HepG2 (cell line): ENCODE measurements around the gene ABCF1. TPM values are rescaled to one million over a fixed set of nuclear protein-coding genes. Genes with fewer than 3 reads are reported as not detected.
A peak's percentile ranks its signal among the peaks of the same experiment; 100 is the strongest.

Experiments
- ARID3A ChIP-seq: IDR thresholded peaks from 2 replicates; pipeline ENCODE4 v1.6.1; 2012; ENCODE audit warnings: low read depth, low read length, improper control_type of control experiment
- BCL6 ChIP-seq: IDR thresholded peaks from 2 replicates; pipeline ENCODE4 v1.6.1; 2016; ENCODE audit warnings: missing genetic modification reagents, missing compliant biosample characterization
- CENPT ChIP-seq: sonication (generic); formaldehyde crosslinking; IDR thresholded peaks from 2 replicates; pipeline ENCODE4 v1.8.0; 2022; ENCODE audit warnings: low read depth, mild to moderate bottlenecking, moderate library complexity, missing genetic modification reagents
- FOSL2 ChIP-seq: sonication (generic); formaldehyde crosslinking; IDR thresholded peaks from 2 replicates; pipeline ENCODE4 v1.4.0; 2020; ENCODE audit warnings: missing genetic modification reagents
- GABPA ChIP-seq, 2 experiments: IDR thresholded peaks; 2 replicates each; pipeline ENCODE4 v1.6.1; 2011 to 2016; ENCODE audit warnings: low read depth in 2 of 2, low read length in 1 of 2, missing biosample characterization in 1 of 2, missing genetic modification characterization in 1 of 2
- NCOA1 ChIP-seq: sonication (generic); formaldehyde crosslinking; IDR thresholded peaks from 2 replicates; pipeline ENCODE4 v1.9.0; 2021; ENCODE audit warnings: missing genetic modification reagents
- NFE2L1 ChIP-seq: sonication (generic); formaldehyde crosslinking; IDR thresholded peaks from 2 replicates; pipeline ENCODE4 v1.4.0; 2020; ENCODE audit warnings: missing genetic modification reagents, mild to moderate bottlenecking, borderline replicate concordance
- PRMT3 ChIP-seq: sonication (generic); formaldehyde crosslinking; IDR thresholded peaks from 2 replicates; pipeline ENCODE4 v1.8.1; 2022; ENCODE audit warnings: low read depth, mild to moderate bottlenecking, moderate library complexity, missing genetic modification reagents, borderline replicate concordance
- RBFOX2 ChIP-seq: fragments of 200-400 bp; formaldehyde crosslinking; IDR thresholded peaks from 2 replicates; pipeline ENCODE4 v1.6.1; 2017; ENCODE audit warnings: low read depth, mild to moderate bottlenecking, low read length
- SUZ12 ChIP-seq: fragments of 150-350 bp; IDR thresholded peaks from 2 replicates; pipeline ENCODE4 v1.6.1; 2014; ENCODE audit warnings: low read depth, low read length
- ZBTB46 ChIP-seq: sonication (generic); formaldehyde crosslinking; IDR thresholded peaks from 2 replicates; pipeline ENCODE4 v1.4.0; 2020; ENCODE audit warnings: mild to moderate bottlenecking, missing genetic modification reagents, borderline replicate concordance
- ZNF136 ChIP-seq: sonication (generic); formaldehyde crosslinking; IDR thresholded peaks from 2 replicates; pipeline ENCODE4 v1.8.1; 2022; ENCODE audit warnings: low read depth, mild to moderate bottlenecking, moderate library complexity, missing genetic modification reagents
- ZNF570 ChIP-seq: sonication (generic); formaldehyde crosslinking; IDR thresholded peaks from 2 replicates; pipeline ENCODE4 v1.4.0; 2020; ENCODE audit warnings: mild to moderate bottlenecking, missing genetic modification reagents, borderline replicate concordance
- ZNF816 ChIP-seq: sonication (generic); formaldehyde crosslinking; IDR thresholded peaks from 2 replicates; pipeline ENCODE4 v1.8.0; 2022; ENCODE audit warnings: missing genetic modification reagents, mild to moderate bottlenecking, borderline replicate concordance
- ZSCAN25 ChIP-seq: sonication (generic); formaldehyde crosslinking; IDR thresholded peaks from 2 replicates; pipeline ENCODE4 v1.8.0; 2022; ENCODE audit warnings: mild to moderate bottlenecking, missing genetic modification reagents
- polyA plus RNA-seq, 8 experiments: library from polyadenylated mRNA; depleted of rRNA in 3 of 8; stranded (reverse) in 7 of 8; unstranded in 1 of 8; fragments of >200 nt; fragmentation: Illumina TruSeq in 4 of 8; extraction: Trizol in 4 of 8; gene quantifications; 2 replicates each; pipeline versions ENCODE4 v1.2.1 to v1.2.3, GENCODE V29; 2011 to 2016; ENCODE audit warnings: low read depth in 4 of 8, missing spikeins in 1 of 8, mixed read lengths in 1 of 8; ENCODE audit not compliant: insufficient read depth in 1 of 8
- total RNA-seq, 5 experiments: library from RNA; depleted of rRNA; stranded (reverse); fragments of >200 nt; fragmentation: Illumina TruSeq; extraction: Trizol; gene quantifications; 2 replicates each; pipeline ENCODE4 v1.2.3, GENCODE V29; 2016; ENCODE audit warnings: low read depth in 1 of 5
- TF ChIP-seq, protein P1 (sequence below): sonication (generic); formaldehyde crosslinking; IDR thresholded peaks from one replicate; pipeline ENCODE4 v1.5.1; 2020; ENCODE audit warnings: mild to moderate bottlenecking, missing genetic modification reagents; ENCODE audit errors: not compliant biosample characterization

ABCF1 gene
- total and polyA plus RNA-seq, 2 of the 13 experiments (the other 11 are each of a cell fraction or from before 2014, with no cell fraction given) = 25.4 to 98.9 TPM

- TF ChIP-seq ZBTB46 (CRISPR knock-in tag) (no peak), SUZ12 (no peak), ZSCAN25 (no peak), ARID3A (peak; percentile 78), ZNF816 (CRISPR knock-in tag) (no peak), FOSL2 (no peak), GABPA (IDR thresholded peaks at IDR 0.05; ENCODE audit: low read depth, low read length) (no peak), GABPA (CRISPR knock-in tag; IDR thresholded peaks at IDR 0.05; ENCODE audit: low read depth) (no peak), NFE2L1 (no peak), BCL6 (CRISPR knock-in tag) (no peak), ZNF570 (no peak), ZNF136 (CRISPR knock-in tag) (no peak), PRMT3 (CRISPR knock-in tag) (no peak), RBFOX2 (no peak), CENPT (CRISPR knock-in tag) (no peak), NCOA1 (no peak)
- TF ChIP-seq, protein P1, sequence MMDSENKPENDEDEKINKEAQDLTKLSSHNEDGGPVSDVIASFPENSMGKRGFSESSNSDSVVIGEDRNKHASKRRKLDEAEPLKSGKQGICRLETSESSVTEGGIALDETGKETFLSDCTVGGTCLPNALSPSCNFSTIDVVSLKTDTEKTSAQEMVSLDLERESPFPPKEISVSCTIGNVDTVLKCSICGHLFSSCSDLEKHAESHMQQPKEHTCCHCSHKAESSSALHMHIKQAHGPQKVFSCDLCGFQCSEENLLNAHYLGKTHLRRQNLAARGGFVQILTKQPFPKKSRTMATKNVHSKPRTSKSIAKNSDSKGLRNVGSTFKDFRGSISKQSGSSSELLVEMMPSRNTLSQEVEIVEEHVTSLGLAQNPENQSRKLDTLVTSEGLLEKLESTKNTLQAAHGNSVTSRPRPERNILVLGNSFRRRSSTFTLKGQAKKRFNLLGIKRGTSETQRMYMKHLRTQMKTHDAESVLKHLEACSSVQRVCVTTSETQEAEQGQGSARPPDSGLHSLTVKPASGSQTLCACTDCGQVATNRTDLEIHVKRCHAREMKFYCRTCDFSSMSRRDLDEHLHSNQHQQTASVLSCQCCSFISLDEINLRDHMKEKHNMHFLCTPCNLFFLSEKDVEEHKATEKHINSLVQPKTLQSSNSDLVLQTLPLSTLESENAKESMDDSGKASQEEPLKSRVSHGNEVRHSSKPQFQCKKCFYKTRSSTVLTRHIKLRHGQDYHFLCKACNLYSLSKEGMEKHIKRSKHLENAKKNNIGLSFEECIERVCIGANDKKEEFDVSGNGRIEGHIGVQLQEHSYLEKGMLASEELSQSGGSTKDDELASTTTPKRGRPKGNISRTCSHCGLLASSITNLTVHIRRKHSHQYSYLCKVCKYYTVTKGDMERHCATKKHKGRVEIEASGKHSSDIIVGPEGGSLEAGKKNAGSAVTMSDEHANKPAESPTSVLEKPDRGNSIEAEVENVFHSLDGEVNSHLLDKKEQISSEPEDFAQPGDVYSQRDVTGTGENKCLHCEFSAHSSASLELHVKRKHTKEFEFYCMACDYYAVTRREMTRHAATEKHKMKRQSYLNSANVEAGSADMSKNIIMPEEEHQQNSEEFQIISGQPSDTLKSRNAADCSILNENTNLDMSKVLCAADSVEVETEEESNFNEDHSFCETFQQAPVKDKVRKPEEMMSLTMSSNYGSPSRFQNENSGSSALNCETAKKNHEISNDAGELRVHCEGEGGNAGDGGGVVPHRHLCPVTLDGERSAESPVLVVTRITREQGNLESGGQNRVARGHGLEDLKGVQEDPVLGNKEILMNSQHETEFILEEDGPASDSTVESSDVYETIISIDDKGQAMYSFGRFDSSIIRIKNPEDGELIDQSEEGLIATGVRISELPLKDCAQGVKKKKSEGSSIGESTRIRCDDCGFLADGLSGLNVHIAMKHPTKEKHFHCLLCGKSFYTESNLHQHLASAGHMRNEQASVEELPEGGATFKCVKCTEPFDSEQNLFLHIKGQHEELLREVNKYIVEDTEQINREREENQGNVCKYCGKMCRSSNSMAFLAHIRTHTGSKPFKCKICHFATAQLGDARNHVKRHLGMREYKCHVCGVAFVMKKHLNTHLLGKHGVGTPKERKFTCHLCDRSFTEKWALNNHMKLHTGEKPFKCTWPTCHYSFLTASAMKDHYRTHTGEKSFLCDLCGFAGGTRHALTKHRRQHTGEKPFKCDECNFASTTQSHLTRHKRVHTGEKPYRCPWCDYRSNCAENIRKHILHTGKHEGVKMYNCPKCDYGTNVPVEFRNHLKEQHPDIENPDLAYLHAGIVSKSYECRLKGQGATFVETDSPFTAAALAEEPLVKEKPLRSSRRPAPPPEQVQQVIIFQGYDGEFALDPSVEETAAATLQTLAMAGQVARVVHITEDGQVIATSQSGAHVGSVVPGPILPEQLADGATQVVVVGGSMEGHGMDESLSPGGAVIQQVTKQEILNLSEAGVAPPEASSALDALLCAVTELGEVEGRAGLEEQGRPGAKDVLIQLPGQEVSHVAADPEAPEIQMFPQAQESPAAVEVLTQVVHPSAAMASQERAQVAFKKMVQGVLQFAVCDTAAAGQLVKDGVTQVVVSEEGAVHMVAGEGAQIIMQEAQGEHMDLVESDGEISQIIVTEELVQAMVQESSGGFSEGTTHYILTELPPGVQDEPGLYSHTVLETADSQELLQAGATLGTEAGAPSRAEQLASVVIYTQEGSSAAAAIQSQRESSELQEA (CRISPR knock-in tag) = no peak
Measured at GRCh38 chr6:30615958-30616810, 44.9 kb downstream of the ABCF1 start (continued).
